ENCODE results near the gene TSPAN33. TPM values are rescaled to one million over a fixed set of nuclear protein-coding genes. Genes with fewer than 3 reads are reported as not detected.

Gene TSPAN33
- total and polyA plus RNA-seq, 2 of the 13 experiments (the other 11 are each of a cell fraction or from before 2014, with no cell fraction given) = 15.3 to 16.5 TPM

DNA sequence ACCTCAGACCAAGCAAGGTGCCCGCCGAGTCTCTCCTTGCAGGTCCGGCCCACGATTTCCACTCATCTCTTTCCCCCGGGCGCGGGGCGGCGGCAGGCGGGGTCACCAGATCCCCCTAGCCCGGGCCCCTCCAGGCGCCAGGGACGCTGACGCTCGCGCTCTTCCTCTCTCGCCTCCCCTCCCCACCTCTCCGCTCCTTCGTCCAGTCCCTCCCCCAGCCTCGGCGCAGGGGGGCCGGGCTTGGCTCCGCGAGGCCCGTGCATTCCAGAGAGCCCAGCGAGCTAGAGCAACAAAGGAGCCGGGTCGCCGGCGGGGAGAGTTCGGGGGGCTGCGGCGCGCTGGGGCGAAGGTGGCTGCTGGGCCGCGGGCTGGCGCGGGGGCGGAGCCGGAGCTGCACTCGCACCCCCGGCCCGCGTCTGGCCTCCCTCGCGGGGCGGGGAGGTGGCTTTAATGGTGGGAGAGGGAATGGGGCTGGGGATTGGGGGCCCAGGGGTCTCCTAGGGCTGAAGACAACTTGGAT is 43.9 kb downstream of the TSPAN33 start, which contains the start of gene SMO (continued):
- TF ChIP-seq, protein P1, sequence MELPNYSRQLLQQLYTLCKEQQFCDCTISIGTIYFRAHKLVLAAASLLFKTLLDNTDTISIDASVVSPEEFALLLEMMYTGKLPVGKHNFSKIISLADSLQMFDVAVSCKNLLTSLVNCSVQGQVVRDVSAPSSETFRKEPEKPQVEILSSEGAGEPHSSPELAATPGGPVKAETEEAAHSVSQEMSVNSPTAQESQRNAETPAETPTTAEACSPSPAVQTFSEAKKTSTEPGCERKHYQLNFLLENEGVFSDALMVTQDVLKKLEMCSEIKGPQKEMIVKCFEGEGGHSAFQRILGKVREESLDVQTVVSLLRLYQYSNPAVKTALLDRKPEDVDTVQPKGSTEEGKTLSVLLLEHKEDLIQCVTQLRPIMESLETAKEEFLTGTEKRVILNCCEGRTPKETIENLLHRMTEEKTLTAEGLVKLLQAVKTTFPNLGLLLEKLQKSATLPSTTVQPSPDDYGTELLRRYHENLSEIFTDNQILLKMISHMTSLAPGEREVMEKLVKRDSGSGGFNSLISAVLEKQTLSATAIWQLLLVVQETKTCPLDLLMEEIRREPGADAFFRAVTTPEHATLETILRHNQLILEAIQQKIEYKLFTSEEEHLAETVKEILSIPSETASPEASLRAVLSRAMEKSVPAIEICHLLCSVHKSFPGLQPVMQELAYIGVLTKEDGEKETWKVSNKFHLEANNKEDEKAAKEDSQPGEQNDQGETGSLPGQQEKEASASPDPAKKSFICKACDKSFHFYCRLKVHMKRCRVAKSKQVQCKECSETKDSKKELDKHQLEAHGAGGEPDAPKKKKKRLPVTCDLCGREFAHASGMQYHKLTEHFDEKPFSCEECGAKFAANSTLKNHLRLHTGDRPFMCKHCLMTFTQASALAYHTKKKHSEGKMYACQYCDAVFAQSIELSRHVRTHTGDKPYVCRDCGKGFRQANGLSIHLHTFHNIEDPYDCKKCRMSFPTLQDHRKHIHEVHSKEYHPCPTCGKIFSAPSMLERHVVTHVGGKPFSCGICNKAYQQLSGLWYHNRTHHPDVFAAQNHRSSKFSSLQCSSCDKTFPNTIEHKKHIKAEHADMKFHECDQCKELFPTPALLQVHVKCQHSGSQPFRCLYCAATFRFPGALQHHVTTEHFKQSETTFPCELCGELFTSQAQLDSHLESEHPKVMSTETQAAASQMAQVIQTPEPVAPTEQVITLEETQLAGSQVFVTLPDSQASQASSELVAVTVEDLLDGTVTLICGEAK (IDR thresholded peaks at IDR 0.05) = no peak
- TF ChIP-seq, protein P1 (CRISPR knock-in tag; IDR thresholded peaks at IDR 0.05) = no peak
- TF ChIP-seq BCL6 (CRISPR knock-in tag; IDR thresholded peaks at IDR 0.05) (peak; percentile 51), PHF21A (CRISPR knock-in tag; IDR thresholded peaks at IDR 0.05) (peak; percentile 28; the same call in 1 of the 2 replicates), ZNF30 (CRISPR knock-in tag; IDR thresholded peaks at IDR 0.05) (no peak), ZC3H13 (CRISPR knock-in tag; IDR thresholded peaks at IDR 0.05) (0 out of 2 replicates have a peak, but pooled peaks have one; percentile 26), IKZF1 (IDR thresholded peaks at IDR 0.05) (no peak), IRX3 (CRISPR knock-in tag; IDR thresholded peaks at IDR 0.05; ENCODE audit: borderline replicate concordance, low read depth) (no peak), HCFC1 (IDR thresholded peaks at IDR 0.05; ENCODE audit: low read depth, low read length) (no peak), NR2F2 (IDR thresholded peaks at IDR 0.05; ENCODE audit: borderline replicate concordance, low read depth) (no peak), ZNF224 (CRISPR knock-in tag; IDR thresholded peaks at IDR 0.05) (no peak), ZBTB2 (CRISPR knock-in tag; IDR thresholded peaks at IDR 0.05; ENCODE audit: low read depth) (0 out of 2 replicates have a peak, but pooled peaks have one; percentile 28)
- TF ChIP-seq, protein P2, sequence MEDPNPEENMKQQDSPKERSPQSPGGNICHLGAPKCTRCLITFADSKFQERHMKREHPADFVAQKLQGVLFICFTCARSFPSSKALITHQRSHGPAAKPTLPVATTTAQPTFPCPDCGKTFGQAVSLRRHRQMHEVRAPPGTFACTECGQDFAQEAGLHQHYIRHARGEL (CRISPR knock-in tag; IDR thresholded peaks at IDR 0.05) = no peak
- TF ChIP-seq, protein P3, sequence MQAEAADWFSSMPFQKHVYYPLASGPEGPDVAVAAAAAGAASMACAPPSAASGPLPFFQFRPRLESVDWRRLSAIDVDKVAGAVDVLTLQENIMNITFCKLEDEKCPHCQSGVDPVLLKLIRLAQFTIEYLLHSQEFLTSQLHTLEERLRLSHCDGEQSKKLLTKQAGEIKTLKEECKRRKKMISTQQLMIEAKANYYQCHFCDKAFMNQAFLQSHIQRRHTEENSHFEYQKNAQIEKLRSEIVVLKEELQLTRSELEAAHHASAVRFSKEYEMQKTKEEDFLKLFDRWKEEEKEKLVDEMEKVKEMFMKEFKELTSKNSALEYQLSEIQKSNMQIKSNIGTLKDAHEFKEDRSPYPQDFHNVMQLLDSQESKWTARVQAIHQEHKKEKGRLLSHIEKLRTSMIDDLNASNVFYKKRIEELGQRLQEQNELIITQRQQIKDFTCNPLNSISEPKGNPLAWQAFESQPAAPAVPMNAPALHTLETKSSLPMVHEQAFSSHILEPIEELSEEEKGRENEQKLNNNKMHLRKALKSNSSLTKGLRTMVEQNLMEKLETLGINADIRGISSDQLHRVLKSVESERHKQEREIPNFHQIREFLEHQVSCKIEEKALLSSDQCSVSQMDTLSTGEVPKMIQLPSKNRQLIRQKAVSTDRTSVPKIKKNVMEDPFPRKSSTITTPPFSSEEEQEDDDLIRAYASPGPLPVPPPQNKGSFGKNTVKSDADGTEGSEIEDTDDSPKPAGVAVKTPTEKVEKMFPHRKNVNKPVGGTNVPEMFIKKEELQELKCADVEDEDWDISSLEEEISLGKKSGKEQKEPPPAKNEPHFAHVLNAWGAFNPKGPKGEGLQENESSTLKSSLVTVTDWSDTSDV (CRISPR knock-in tag; IDR thresholded peaks at IDR 0.05) = no peak
- TF ChIP-seq, protein P4, sequence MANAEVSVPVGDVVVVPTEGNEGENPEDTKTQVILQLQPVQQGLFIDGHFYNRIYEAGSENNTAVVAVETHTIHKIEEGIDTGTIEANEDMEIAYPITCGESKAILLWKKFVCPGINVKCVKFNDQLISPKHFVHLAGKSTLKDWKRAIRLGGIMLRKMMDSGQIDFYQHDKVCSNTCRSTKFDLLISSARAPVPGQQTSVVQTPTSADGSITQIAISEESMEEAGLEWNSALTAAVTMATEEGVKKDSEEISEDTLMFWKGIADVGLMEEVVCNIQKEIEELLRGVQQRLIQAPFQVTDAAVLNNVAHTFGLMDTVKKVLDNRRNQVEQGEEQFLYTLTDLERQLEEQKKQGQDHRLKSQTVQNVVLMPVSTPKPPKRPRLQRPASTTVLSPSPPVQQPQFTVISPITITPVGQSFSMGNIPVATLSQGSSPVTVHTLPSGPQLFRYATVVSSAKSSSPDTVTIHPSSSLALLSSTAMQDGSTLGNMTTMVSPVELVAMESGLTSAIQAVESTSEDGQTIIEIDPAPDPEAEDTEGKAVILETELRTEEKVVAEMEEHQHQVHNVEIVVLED (CRISPR knock-in tag; IDR thresholded peaks at IDR 0.05; ENCODE audit: borderline replicate concordance) = peak; percentile 40

All from HepG2 (cell line).